IPS DF 6.9 (cell line): ENCODE results near the gene VPS41.

Experiments used
- DNase-seq: peaks from one replicate; pipeline ENCODE4 v3.0.0-alpha.2; 2013; ENCODE audit warnings: low read depth, low spot score
- H3K27ac ChIP-seq: one replicate; pipeline ENCODE4 v1.5.1; 2013; ENCODE audit warnings: low read length, control low read depth
- H3K27me3 ChIP-seq: 2 replicates; pipeline ENCODE4 v1.6.1; 2013; ENCODE audit warnings: mild to moderate bottlenecking, low read length; ENCODE audit not compliant: control insufficient read depth, insufficient read depth
- H3K36me3 ChIP-seq: 2 replicates; pipeline ENCODE4 v1.6.1; 2013; ENCODE audit warnings: low read length; ENCODE audit not compliant: control insufficient read depth, insufficient read depth
- H3K4me1 ChIP-seq: 2 replicates; pipeline ENCODE4 v1.6.1; 2013; ENCODE audit warnings: low read length; ENCODE audit not compliant: control insufficient read depth, insufficient read depth
- H3K4me3 ChIP-seq: 2 replicates; pipeline ENCODE4 v1.5.1; 2013; ENCODE audit warnings: mild to moderate bottlenecking, low read length
- H3K9me3 ChIP-seq: 2 replicates; pipeline ENCODE4 v1.6.1; 2013; ENCODE audit warnings: low read length, inconsistent platforms; ENCODE audit not compliant: control insufficient read depth, insufficient read depth
- WGBS: extraction: QIAGEN DNeasy Blood & Tissue Kit; methylation state at CpG from one replicate; pipeline ENCODE4 v1.1.7; 2013; ENCODE audit warnings: mixed read lengths, missing lambda C conversion rate; ENCODE audit not compliant: insufficient read length, insufficient coverage; 5-methylcytosine and 5-hydroxymethylcytosine counted together

The VPS41 gene

DNA sequence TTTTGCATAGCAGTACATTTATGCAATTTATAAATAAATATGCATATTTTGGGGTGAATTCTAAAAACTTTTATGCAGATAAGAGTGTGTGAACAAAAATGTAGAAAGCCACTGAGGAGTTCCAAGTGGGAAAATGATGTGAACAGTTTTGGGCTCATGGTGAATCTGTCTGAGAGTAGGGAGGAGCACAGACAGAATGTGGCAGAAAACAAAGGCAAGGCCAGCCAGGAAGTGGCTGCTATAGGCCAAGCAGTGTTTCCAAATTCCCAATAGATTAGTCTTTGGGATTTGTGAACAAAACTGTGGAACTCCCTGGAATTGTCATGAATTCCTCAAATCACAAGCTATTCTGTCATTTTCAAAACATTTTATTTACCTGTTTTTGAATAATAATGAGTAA, 204.2 kb downstream of the VPS41 start:
- Histone ChIP-seq H3K4me3 (no peak overlapping the region), H3K27ac (no peak overlapping the region), H3K36me3 (no peaks in the 10 kb centered on the region), H3K9me3 (no peaks in the 10 kb centered on the region), H3K4me1 (no peaks in the 10 kb centered on the region), H3K27me3 (no peaks in the 10 kb centered on the region)
- no peak for DNase-seq

DNA sequence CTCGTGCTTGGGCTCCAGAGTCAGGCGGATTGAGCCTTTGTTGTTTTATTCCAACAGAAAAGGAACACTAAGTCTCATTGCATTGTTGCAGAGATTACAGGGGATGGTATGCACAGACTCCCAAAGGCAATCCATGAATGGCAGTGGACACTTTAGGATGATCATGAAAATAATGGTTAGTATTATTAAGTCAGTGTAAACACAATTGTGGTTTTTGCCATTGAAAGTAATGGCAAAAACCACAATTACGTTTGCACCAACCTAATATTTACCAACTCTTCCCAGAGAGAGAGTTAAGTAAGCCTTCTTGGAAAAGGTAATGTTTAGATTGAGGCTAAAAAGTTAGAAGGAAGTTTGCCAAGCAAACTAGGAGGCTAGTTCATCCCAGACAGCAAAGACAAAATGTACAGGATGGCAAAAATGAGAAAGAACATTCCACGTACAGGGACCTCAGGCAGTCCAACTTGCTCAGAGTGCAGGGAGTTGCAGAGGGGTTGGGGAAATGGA, 204.9 kb downstream of the VPS41 start:
- no peaks in the 10 kb centered on the region for H3K27me3 ChIP-seq
- DNase-seq = no peak
- WGBS = no CpG with 5 or more reads among the region's 4 CpGs
- H3K36me3 ChIP-seq = no peaks in the 10 kb centered on the region
- no peak overlapping the region for H3K27ac ChIP-seq
- H3K4me1 ChIP-seq = no peaks in the 10 kb centered on the region
- H3K9me3 ChIP-seq = no peaks in the 10 kb centered on the region
- H3K4me3 ChIP-seq = no peak overlapping the region

DNA sequence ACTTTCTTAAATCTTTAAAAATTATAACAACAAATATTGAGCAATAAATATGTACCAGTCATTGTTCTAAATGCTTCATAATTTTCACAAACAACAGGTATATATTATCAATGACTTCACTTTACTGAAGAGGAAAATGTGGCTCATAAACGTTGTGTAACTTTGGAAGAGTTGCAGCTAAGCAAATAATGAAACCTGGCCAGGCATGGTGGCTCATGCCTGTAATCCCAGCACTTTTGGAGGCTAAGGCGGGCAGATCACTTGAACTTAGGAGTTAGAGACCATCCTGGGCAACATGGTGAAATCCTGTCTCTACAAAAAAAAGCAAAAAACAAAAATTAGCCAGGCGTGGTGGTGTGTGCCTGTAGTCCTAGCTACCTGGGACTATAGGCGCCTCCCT, 205.9 kb downstream of the VPS41 start:
- no peaks in the 10 kb centered on the region for H3K36me3 ChIP-seq
- DNase-seq = no peak
- no peak overlapping the region for H3K4me3 ChIP-seq
- H3K9me3 ChIP-seq = no peaks in the 10 kb centered on the region
- H3K4me1 ChIP-seq = no peaks in the 10 kb centered on the region
- H3K27ac ChIP-seq = no peak overlapping the region
- WGBS = no CpG with 5 or more reads among the region's 4 CpGs
- H3K27me3 ChIP-seq = no peaks in the 10 kb centered on the region

DNA sequence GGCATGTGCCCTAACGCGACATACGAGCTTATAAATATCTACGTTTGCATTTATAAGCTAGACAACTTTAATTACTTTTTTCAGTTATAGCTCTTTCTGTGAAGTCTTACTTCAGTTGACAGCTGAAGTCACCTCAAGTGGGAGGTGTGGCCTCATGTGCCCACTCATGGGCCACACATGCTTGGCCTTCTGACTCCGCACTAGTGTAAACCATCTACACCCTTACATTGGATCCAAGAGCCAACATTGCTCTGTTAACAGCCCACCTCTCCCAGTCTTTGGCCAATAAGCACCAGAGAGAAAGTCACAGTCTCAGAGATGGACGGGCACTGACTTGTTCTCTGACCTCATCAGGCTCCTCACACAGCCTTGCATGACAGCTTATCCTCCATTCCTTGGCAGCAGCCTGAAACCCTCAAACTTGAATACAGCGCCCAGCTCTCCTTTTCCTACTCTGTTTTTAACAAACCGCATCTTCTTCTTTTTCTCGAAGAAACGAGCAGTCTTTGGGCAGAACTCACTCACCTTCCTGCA, 206.9 kb downstream of the VPS41 start:
- WGBS = no CpG with 5 or more reads among the region's 10 CpGs
- no peak overlapping the region for H3K4me3 ChIP-seq
- H3K27me3 ChIP-seq = no peaks in the 10 kb centered on the region
- DNase-seq = no peak
- H3K4me1 ChIP-seq = no peaks in the 10 kb centered on the region
- H3K27ac ChIP-seq = no peak overlapping the region
- no peaks in the 10 kb centered on the region for H3K9me3 ChIP-seq
- no peaks in the 10 kb centered on the region for H3K36me3 ChIP-seq

DNA sequence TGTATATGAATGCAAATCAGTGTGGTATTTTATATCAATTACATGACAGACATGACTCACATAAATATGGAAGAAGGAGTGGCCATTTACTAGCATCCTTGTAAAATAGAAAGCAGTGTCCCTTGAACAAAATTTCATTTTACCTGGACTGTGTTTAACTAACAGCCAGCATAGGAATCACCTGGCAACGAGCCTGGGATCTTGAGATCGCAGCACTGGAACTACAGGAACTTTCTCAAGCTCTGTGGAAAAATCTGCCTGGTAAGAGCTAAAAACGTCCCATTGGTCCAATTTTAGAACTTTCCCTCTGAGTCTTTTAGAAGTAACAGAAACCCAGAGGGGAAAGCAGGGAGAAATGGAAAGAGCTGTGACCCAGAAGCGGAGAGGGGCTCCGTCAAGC, 208.9 kb downstream of the VPS41 start:
- no peak for DNase-seq
- WGBS = no CpG with 5 or more reads among the region's 5 CpGs

DNA sequence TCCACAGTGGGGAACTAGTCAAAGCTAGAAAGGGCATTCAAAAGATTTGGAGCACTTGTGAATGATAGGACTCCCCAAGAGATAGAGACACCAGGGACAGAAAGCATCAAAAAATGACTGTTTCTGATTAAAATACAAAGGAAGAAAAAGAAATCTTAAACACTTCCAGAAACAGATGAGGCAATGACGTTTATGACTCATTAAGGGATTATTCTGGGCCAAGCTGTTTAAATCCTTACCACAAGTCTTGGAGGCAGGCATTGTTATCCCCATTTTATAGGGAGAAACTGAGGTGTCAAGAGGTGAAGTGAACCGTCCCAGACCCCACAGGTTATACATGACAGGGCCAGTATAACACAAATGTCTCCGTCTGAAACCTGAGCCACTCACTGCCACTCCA, 209.5 kb downstream of the VPS41 start:
- H3K27me3 ChIP-seq = no peaks in the 10 kb centered on the region
- H3K36me3 ChIP-seq = no peaks in the 10 kb centered on the region
- DNase-seq = no peak
- H3K9me3 ChIP-seq = no peaks in the 10 kb centered on the region
- H3K4me1 ChIP-seq = no peaks in the 10 kb centered on the region
- no CpG with 5 or more reads among the region's 3 CpGs for whole genome bisulfite sequencing
- H3K4me3 ChIP-seq = no peak overlapping the region
- H3K27ac ChIP-seq = no peak overlapping the region

More for the DNA sequence above, 208.9 kb downstream of the VPS41 start:
- Histone ChIP-seq H3K27me3 (no peaks in the 10 kb centered on the region), H3K27ac (no peak overlapping the region), H3K9me3 (no peaks in the 10 kb centered on the region), H3K4me1 (no peaks in the 10 kb centered on the region), H3K4me3 (no peak overlapping the region), H3K36me3 (no peaks in the 10 kb centered on the region)

DNA sequence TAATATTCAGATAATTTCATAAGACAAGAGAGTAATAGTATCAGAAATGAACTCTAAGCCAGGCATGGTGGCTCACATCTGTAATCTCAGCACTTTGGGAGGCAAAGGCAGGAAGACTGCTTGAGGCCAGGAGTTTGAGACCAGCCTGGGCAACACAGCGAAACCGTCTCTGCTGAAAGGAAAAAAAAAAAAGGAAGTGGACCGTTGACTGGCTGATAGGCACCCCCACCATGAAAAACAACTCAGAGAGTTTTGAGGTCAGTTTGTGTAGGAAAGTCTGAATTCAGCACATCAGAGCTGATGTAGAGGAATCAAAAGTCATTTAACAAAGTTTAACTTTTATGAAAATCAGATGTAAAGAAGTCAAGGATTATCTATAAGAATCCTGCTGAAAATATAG, 214.7 kb downstream of the VPS41 start:
- H3K27ac ChIP-seq = no peak overlapping the region
- H3K9me3 ChIP-seq = no peaks in the 10 kb centered on the region
- no peak for DNase-seq
- no peaks in the 10 kb centered on the region for H3K4me1 ChIP-seq
- no peaks in the 10 kb centered on the region for H3K27me3 ChIP-seq
- no CpG with 5 or more reads among the region's 3 CpGs for WGBS
- H3K36me3 ChIP-seq = no peaks in the 10 kb centered on the region
- H3K4me3 ChIP-seq = no peak overlapping the region

DNA sequence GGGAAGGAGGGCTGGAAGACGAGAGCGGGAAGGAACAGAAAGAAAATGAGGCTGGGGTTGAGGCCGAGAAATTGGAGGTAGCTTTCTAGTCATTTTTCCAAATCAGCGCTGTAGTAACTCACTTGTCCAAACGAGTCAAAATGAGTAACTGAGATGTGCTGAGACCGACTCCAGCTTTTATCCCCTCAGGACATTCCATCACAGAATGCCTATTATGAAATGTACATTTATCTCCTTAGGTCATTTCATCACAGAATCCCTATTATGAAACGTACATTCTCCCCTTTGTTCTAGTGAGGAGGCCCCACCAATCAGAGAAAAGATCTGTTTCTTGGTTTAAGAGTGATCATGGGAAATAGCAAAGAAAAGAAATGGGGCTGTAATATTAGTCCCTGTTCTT, 222.1 kb downstream of the VPS41 start:
- WGBS = no CpG with 5 or more reads among the region's 7 CpGs
- Histone ChIP-seq H3K36me3 (no peaks in the 10 kb centered on the region), H3K9me3 (no peaks in the 10 kb centered on the region), H3K27ac (no peak overlapping the region), H3K4me3 (no peak overlapping the region), H3K4me1 (0 out of 2 replicates have a peak, but pooled peaks cover 2% of the 10 kb centered on the region), H3K27me3 (no peaks in the 10 kb centered on the region)
- DNase-seq = no peak

DNA sequence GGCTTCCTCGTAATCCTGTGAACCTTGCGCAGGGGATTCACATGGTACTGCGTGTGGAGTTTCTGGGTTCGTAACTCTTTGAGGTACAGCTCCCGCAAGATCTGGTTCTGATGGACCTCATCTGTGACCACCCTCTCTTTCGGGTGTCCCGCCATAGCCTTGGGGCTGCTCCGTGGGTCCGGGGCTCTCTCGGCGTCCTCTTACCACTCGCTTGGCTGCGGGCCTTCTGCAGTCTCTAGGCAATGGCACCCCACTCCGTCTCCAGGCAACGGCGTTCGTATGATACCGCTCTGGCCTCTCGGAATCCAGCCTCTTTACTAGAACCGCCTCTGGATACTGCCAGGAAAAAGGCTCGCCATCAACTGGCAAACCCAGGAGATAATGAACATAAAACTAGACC, 223.1 kb downstream of the VPS41 start:
- Histone ChIP-seq H3K27me3 (no peaks in the 10 kb centered on the region), H3K36me3 (no peaks in the 10 kb centered on the region), H3K4me1 (0 out of 2 replicates have a peak, but pooled peaks cover 2% of the 10 kb centered on the region), H3K27ac (no peak overlapping the region), H3K4me3 (no peak overlapping the region), H3K9me3 (no peaks in the 10 kb centered on the region)
- WGBS = no CpG with 5 or more reads among the region's 21 CpGs
- DNase-seq = no peak

DNA sequence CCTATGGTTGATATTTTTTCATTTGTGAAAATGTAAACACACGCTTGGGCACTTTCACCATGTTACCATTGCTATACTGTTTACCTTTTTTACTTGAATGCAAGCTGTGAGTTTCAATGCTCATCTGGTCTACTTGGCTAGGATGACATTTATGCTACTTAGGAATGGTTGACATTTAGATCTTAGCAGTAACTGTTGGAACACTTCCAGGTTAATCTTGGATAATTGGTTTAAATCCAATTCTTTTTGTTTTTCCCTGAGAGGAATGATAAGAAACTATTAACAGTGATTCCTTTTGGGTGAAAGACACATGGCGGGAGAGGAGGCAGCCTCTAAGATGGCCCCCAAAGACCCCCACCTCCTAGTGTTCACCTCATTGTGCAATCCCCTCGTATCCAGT, 226.4 kb downstream of the VPS41 start:
- DNase-seq = no peak
- Histone ChIP-seq H3K36me3 (no peaks in the 10 kb centered on the region), H3K27me3 (no peaks in the 10 kb centered on the region), H3K9me3 (no peaks in the 10 kb centered on the region), H3K4me1 (0 out of 2 replicates have a peak, but pooled peaks cover 2% of the 10 kb centered on the region), H3K4me3 (no peak overlapping the region), H3K27ac (no peak overlapping the region)
- WGBS = no CpG with 5 or more reads among the region's 3 CpGs

DNA sequence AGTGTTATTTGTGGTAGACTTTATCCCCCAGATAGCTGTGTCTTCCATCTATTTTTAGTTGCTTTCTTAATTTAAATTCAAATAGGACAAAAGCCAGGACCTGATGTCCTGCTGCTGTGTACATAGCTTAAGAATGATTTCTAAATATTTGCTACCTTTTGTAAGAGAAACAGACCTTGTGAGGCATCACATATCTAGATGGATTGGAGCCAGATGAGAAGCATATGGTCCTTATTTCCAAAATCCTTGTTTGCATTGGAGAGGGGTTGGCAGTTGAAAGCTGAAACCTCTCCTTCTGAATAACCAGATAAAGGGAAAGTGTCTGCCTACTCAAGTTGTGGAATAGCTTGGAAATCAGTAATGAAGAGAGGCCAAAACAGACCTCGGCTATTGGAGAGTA, 227.1 kb downstream of the VPS41 start:
- Histone ChIP-seq H3K36me3 (no peaks in the 10 kb centered on the region), H3K27me3 (no peaks in the 10 kb centered on the region)
- no peak for DNase-seq

More for the DNA sequence above, 227.1 kb downstream of the VPS41 start:
- 0 out of 2 replicates have a peak, but pooled peaks cover 2% of the 10 kb centered on the region for H3K4me1 ChIP-seq
- H3K9me3 ChIP-seq = no peaks in the 10 kb centered on the region
- no peak overlapping the region for H3K4me3 ChIP-seq
- H3K27ac ChIP-seq = no peak overlapping the region
- whole genome bisulfite sequencing = no CpG with 5 or more reads among the region's 1 CpG
